ENCODE results near the gene ANXA1. TPM values are rescaled to one million over a fixed set of nuclear protein-coding genes. Genes with fewer than 3 reads are reported as not detected.

Gene ANXA1
- total RNA-seq (2014; rRNA removed; shearing (Covaris generic)) = 652 and 737 TPM in 2 replicates

DNA sequence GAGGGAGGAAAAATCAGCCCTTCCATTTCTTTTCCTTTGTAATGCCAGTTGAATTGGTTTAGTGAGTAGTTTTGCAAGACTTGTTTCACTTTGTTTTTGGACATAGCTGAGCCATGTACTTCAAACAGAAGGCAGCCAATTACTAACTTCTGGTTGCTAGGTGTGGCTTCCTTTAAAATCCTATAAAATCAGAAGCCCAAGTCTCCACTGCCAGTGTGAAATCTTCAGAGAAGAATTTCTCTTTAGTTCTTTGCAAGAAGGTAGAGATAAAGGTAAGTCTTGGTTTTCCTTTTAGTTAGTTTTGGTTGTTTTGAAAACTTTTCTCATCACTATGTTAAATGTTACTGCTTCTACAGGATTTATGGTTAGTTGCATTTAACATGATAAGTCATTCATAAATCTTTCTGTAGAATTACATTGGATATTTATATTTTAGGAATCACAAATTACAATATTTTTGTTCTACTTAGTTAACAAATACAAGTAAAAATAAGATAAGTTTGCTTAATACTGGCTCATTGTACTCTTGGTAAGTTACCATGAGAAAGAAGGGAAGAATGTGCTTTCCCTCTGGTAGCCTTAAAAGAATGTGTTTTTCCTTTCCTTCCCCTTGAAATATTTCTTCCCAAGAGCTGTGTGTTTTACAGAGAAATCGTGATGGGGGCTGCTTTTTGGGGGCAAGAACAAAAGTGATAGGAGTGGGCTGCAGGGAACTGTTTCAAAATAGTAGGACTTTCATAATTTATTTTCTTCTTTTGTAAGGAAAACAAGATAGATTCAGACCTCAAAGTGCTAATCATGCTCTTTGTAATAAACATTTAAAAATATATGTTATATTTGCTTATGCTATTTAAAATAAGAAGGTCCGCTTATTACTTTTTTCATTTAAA, at the start of gene ANXA1:
Gene ANXA1, plus strand, starts transcription at position 213 of the 890 bp plus-strand sequence. CDS start 6,671 bp downstream, outside the sequence.
- peak; percentile 89 for DNase-seq (ENCODE audit: low read depth)

GRCh38 chr9:73104342-73104741, 47.3 kb upstream of the ANXA1 start:
- DNase-seq (ENCODE audit: low read depth) = no peak

DNA sequence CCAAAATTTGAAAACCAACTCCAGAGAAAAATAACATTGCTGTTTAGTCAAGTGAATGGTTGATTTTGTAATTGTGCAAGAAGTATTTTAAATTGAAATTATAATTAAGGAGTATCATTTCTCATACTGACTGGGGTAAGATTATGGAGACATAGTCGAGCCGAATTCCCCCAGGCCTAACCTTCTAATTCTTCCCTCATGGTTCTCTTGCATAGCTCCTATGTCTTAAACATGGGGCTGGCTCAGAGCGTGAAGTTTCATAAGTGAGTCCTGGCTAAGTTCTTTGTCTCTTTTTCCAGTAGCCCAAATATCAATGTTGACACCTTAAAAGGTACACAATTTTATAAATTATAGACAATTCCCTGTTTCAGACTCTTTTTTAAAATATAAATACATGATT, 46.7 kb upstream of the ANXA1 start:
- no peak for DNase-seq (ENCODE audit: low read depth)

GRCh38 chr9:73107489-73108069, 44.1 kb upstream of the ANXA1 start:
- DNase-seq (ENCODE audit: low read depth) = peak; percentile 54

GRCh38 chr9:73114058-73114457, 37.6 kb upstream of the ANXA1 start:
- no peak for DNase-seq (ENCODE audit: low read depth)

DNA sequence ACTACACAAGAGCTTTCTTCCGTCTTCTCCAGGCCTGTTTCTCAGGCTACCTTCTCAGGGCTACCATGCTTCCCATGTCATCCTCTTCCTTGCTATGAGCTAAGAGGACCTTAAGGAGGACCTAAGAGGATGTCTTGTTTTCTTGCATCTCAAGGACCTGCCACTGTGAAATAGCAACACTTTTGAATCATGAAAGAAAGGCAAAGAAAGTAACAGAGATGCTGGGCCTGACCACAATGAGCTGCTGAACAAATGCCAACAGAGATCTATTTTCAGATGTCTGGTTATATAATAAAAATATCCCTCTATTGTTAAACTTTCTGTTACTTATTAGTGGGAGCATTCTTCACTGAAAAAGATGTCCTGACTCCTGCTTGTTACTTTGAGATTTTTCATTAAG, 36.7 kb upstream of the ANXA1 start:
- no peak for DNase-seq (ENCODE audit: low read depth)

GRCh38 chr9:73116031-73116430, 35.6 kb upstream of the ANXA1 start:
- peak; percentile 58 for DNase-seq (ENCODE audit: low read depth)

- no peak for DNase-seq (ENCODE audit: low read depth)
These were observed 34.8 kb upstream of the ANXA1 start for GRCh38 chr9:73116880-73117279.

GRCh38 chr9:73118286-73118685, 33.4 kb upstream of the ANXA1 start:
- DNase-seq (ENCODE audit: low read depth) = peak; percentile 22

DNA sequence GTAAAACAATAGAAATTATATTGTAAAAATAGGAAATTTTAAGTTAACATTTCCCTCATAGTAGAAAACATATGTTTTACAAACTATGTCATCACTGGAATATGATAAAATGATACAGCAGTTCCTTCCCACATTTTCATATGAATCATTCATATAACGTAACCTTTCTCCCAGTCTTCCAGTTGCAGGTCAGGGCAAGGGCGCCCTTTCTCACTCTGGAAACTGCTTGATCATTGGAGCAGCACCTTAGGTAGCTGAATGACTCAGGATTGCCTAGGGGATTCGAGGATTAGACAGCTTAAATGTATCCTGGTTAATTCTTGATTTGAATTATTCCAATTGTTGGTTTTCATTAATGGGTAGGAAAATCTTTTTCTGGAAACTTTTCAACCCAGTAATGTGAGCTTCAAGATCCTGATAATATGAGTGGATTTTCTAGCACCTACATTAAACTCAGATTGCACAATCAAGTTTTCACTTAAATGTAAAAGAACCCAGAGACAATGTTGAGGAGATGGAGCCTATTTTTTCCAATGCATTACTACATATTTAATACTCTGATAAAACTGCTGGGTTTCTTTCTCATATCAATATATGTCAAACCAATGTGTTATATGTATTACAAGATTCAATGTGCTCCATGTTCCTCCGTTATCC, 32.6 kb upstream of the ANXA1 start:
- DNase-seq (ENCODE audit: low read depth) = peak; percentile 62

DNA sequence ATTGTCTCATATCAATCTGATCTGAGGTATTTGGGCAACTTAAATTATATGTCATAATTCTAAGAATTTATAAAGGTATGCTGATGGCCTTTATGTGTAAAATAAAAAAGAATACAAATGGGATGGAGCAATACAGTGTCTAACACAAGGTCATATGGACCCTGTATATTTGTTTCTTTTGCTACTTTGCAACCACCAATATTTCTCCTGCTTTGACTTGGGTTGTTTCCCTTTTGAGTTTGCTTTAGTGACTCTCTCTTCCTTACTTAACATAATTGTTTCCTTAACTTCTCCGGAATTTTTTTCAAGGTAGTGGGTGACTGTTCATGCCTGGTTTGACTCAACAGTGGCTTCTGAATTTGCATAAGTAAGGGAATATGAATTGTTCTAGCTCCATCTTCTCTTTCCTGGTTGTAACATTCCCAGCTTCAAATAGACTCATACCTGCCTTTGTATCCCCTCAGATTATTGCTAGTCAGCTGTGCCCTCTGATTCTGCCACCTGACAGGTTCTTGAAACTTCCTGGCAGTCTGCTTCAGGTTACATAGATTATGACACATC, 30.2 kb upstream of the ANXA1 start:
- DNase-seq (ENCODE audit: low read depth) = no peak

DNA sequence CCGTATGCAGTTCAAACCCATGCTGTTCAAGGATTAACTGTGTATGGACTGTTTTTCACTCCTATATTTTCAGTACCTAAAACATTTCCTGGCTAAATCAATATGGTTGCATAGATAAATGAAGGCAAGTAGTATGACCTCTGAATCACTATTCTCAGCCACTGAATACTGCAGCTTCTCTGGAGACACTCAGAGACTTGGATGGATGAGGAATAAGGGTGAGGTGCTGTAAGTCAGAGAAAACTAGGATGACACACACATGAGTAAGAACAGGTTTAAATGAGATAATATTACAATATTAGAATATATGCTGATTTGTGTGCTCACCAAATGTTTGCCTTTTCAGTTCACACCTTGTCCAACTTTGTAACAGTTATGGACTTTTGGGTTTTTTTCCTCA, 26.0 kb upstream of the ANXA1 start:
- no peak for DNase-seq (ENCODE audit: low read depth)

- DNase-seq (ENCODE audit: low read depth) = no peak
These were observed 21.6 kb upstream of the ANXA1 start for GRCh38 chr9:73129941-73130685.

- no peak for DNase-seq (ENCODE audit: low read depth)
These were observed 20.2 kb upstream of the ANXA1 start for GRCh38 chr9:73131461-73131860.

DNA sequence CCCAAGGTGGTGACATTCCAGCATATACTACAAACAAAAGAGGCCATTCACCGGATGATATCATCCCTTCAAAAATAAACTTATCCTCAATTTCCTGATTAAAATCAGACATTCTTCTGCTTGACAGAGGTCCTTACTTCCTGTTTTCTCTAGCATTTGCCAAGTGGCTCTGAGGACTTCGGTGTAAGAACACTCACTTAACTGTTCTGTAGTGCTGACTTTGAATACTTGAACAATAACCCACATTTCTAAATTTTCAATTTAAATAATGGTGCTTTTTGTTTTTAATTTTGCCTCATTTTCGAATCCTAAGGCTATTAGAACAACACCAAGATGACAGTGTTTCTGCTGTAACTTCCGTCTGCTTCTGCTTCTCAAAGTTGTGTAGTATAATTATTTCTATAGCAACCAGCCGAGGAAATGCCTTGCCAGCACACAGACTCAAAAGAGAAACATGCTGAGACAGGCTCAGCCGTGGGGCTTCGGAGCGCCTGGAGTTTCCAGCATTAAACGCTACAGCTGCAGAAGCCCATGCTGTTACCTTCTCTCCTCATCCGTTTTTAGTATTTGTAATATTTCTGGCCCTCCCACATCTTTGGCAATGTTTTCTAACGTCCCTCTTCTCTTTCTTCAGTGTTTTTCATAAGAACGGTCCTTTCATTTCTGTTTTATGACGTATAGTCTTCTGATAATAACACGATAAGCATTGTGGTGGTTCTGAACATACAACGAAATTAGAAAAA, 19.5 kb upstream of the ANXA1 start:
- peak; percentile 83 for DNase-seq (ENCODE audit: low read depth)

- DNase-seq (ENCODE audit: low read depth) = no peak
These were observed 18.5 kb upstream of the ANXA1 start for GRCh38 chr9:73133022-73133651.

GRCh38 chr9:73133921-73134407, 17.7 kb upstream of the ANXA1 start:
- no peak for DNase-seq (ENCODE audit: low read depth)

DNA sequence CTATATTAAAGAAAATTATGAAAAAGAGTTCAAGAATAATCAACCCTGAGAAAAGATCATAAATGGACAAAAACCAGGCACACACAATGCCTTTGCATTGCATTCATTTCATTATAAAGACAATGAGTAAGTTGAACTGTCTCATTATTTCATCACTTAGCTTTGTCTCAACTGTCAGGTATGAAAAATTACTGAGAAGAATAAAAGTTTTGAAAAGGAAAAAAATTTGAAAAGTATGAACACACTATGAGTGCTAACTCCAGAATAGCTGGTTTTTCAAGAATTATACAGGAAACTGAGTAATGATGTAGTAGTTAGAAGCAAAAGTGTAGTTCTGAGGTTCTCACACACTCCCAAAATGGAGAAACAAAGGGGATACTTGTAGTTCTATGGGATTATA, 16.3 kb upstream of the ANXA1 start:
- no peak for DNase-seq (ENCODE audit: low read depth)

DNA sequence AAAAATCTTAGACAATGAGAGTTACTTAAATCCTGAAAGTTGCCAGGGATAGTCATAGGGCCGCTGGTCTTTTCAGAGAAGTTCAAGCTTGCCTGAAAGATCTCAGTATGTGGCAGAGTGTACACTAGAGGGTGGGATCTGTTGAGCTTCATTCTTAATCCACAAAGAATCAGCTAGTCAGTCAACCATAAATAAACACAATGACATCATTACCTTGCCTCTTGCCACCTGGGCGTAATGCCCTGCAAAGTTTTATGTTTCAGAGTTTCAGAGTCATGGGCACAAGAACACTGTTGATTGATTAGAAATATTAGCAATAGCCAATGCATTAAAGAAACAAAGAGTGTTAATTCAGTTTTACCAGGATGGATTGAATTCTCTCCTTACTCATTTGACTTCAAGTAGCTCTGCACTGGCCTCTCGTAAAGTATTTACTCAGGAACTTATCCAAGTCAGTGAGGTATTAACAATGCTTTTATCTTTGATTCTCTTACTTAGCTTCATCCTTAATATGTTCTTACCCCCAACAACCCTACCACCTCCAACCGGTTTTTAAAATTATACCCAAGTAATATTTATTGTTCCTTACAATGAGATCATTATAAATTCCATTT, 14.3 kb upstream of the ANXA1 start:
- no peak for DNase-seq (ENCODE audit: low read depth)

DNA sequence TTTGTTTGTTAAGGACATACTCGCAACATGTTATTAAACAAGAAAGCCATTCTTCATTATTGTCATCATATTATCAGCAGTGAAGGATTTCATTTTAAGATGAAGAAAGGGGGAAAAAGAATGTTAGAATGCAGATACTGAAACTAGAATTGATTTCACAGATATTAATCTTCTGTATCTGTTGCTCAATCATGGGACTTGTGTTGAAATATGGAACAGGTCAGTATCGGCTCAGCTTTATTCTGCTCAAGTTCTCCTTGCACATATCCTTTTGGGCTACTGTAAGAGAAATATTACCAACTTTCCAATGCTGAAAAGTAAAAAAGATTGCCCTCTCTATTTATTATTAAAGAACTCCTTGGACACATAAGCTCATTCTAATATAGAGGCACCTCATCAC, 13.8 kb upstream of the ANXA1 start:
- no peak for DNase-seq (ENCODE audit: low read depth)
